DOHH2 (cell line): ENCODE data around the gene PAK2.
"Not testable (repeated sequence)": the region's sequence is repeated elsewhere in the genome, so short reads cannot be mapped to it uniquely, and the experiment has no call there.

ENCODE experiments used
- H3F3A ChIP-seq: fragments of 200-600 bp; sonication (generic), shearing (Covaris generic); 2 replicates; pipeline ENCODE4 v1.6.0; 2016; ENCODE audit warnings: antibody characterized with exemption, mild to moderate bottlenecking; ENCODE audit not compliant: control insufficient read depth, insufficient read depth
- H3K27ac ChIP-seq: fragments of 200-600 bp; sonication (generic); 2 replicates; pipeline ENCODE4 v1.5.1; 2014; ENCODE audit warnings: low read depth, mild to moderate bottlenecking, low read length, moderate library complexity
- H3K27me3 ChIP-seq: fragments of 200-600 bp; sonication (generic); 2 replicates; pipeline ENCODE4 v1.6.1; 2014; ENCODE audit warnings: mild to moderate bottlenecking, low read length, mixed read lengths; ENCODE audit not compliant: control insufficient read depth
- H3K36me3 ChIP-seq: fragments of 200-600 bp; sonication (generic); 2 replicates; pipeline ENCODE4 v1.6.1; 2014; ENCODE audit warnings: mild to moderate bottlenecking, low read length, moderate library complexity, mixed read lengths; ENCODE audit not compliant: control insufficient read depth
- H3K4me1 ChIP-seq: fragments of 200-600 bp; sonication (generic); 2 replicates; pipeline ENCODE4 v1.6.1; 2014; ENCODE audit warnings: mild to moderate bottlenecking, low read length, mixed read lengths; ENCODE audit not compliant: control insufficient read depth
- H3K4me2 ChIP-seq: fragments of 200-600 bp; sonication (generic); 2 replicates; pipeline ENCODE4 v1.6.0; 2014; ENCODE audit warnings: mild to moderate bottlenecking, low read length, moderate library complexity
- H3K4me3 ChIP-seq: fragments of 200-600 bp; sonication (generic); 2 replicates; pipeline ENCODE4 v1.5.1; 2014; ENCODE audit warnings: mild to moderate bottlenecking, low read length, mixed read lengths
- H3K79me2 ChIP-seq: fragments of 200-600 bp; sonication (generic); 2 replicates; pipeline ENCODE4 v1.6.1; 2014; ENCODE audit warnings: mild to moderate bottlenecking, low read length, mixed read lengths; ENCODE audit not compliant: control insufficient read depth
- H3K9me2 ChIP-seq: fragments of 200-600 bp; sonication (generic); replicated peaks from 2 replicates; pipeline ENCODE4 v1.6.1; 2014; ENCODE audit warnings: mild to moderate bottlenecking, low read length, mixed read lengths; ENCODE audit not compliant: control insufficient read depth
- H3K9me3 ChIP-seq: fragments of 200-600 bp; sonication (generic); 2 replicates; pipeline ENCODE4 v1.6.1; 2014; ENCODE audit warnings: antibody characterized with exemption, low read length, mixed read lengths; ENCODE audit not compliant: control insufficient read depth, insufficient read depth
- H4K20me1 ChIP-seq: fragments of 200-600 bp; sonication (generic); 2 replicates; pipeline ENCODE4 v1.6.0; 2014; ENCODE audit warnings: low read depth, mild to moderate bottlenecking, antibody characterized with exemption, low read length, moderate library complexity; ENCODE audit not compliant: control insufficient read depth, insufficient read depth
- CTCF ChIP-seq: fragments of 200-600 bp; sonication (generic); IDR thresholded peaks from one replicate; pipeline ENCODE4 v1.5.1; 2014; ENCODE audit warnings: antibody characterized with exemption, mild to moderate bottlenecking, low read depth, low read length; ENCODE audit not compliant: poor library complexity, severe bottlenecking
- EZH2phosphoT487 ChIP-seq: fragments of 200-600 bp; sonication (generic); IDR thresholded peaks from 2 replicates; pipeline ENCODE4 v1.6.1; 2017; ENCODE audit warnings: borderline replicate concordance, mild to moderate bottlenecking, antibody characterized with exemption, low read length, moderate library complexity, mixed read lengths

Gene PAK2

GRCh38 chr3:196835086-196835485 lies 95.4 kb downstream of the PAK2 start:
- Histone ChIP-seq H3K4me1 (no peaks in the 10 kb centered on the region), H3K79me2 (no peaks in the 10 kb centered on the region), H4K20me1 (no peaks in the 10 kb centered on the region), H3F3A (peaks cover 6% of the 10 kb centered on the region; the same call in 1 of the 2 replicates), H3K27ac (no peak overlapping the region), H3K4me2 (no peak overlapping the region), H3K9me3 (no peaks in the 10 kb centered on the region), H3K36me3 (peaks cover 13% of the 10 kb centered on the region), H3K4me3 (no peak overlapping the region), H3K9me2 (no peaks in the 10 kb centered on the region), H3K27me3 (no peaks in the 10 kb centered on the region)
- TF ChIP-seq CTCF (no peak), EZH2phosphoT487 (no peak)

- not testable (repeated sequence) for H3K27me3 ChIP-seq, H4K20me1 ChIP-seq, H3K9me3 ChIP-seq, H3K4me2 ChIP-seq, H3K4me1 ChIP-seq, H3K79me2 ChIP-seq, H3K36me3 ChIP-seq, H3K4me3 ChIP-seq, H3K9me2 ChIP-seq, H3F3A ChIP-seq, H3K27ac ChIP-seq
Measured at GRCh38 chr3:196836626-196837025, 97.0 kb downstream of the PAK2 start.

GRCh38 chr3:196837819-196838420 lies 98.3 kb downstream of the PAK2 start:
- Histone ChIP-seq H3F3A (peaks cover 6% of the 10 kb centered on the region; the same call in 1 of the 2 replicates), H3K9me2 (no peaks in the 10 kb centered on the region), H3K27ac (no peak overlapping the region), H3K36me3 (no peaks in the 10 kb centered on the region), H3K27me3 (no peaks in the 10 kb centered on the region), H3K4me1 (no peaks in the 10 kb centered on the region), H3K4me3 (no peak overlapping the region), H3K9me3 (no peaks in the 10 kb centered on the region), H3K4me2 (no peak overlapping the region), H3K79me2 (no peaks in the 10 kb centered on the region), H4K20me1 (no peaks in the 10 kb centered on the region)
- TF ChIP-seq EZH2phosphoT487 (no peak), CTCF (peak; percentile 95)

GRCh38 chr3:196839351-196839750 lies 99.7 kb downstream of the PAK2 start:
- H3K4me1 ChIP-seq, H3K4me3 ChIP-seq, H4K20me1 ChIP-seq, H3K9me2 ChIP-seq, H3K27me3 ChIP-seq, H3K4me2 ChIP-seq, H3K9me3 ChIP-seq, H3K36me3 ChIP-seq, H3F3A ChIP-seq, H3K79me2 ChIP-seq, H3K27ac ChIP-seq: not testable (repeated sequence)
